OCI-LY3 (cell line): ENCODE measurements around the gene NOL4L.

Experiments
- H2AFZ ChIP-seq: fragments of 200-600, 300-600 bp; shearing (Covaris generic); 2 replicates; pipeline ENCODE4 v1.6.0; 2014; ENCODE audit warnings: antibody characterized with exemption, low read depth, low read length
- H3K27ac ChIP-seq: fragments of 200-600, 300-600 bp; sonication (generic); 2 replicates; pipeline ENCODE4 v1.5.1; 2014; ENCODE audit warnings: mild to moderate bottlenecking, low read length, moderate library complexity, mixed read lengths
- H3K27me3 ChIP-seq: fragments of 200-600, 300-600 bp; sonication (generic); 2 replicates; pipeline ENCODE4 v1.6.1; 2014; ENCODE audit warnings: low read depth, low read length, mixed read lengths
- H3K36me3 ChIP-seq: fragments of 200-600, 300-600 bp; sonication (generic); replicated peaks from 2 replicates; pipeline ENCODE3; 2014; ENCODE audit warnings: low read depth, low read length, mixed read lengths
- H3K4me1 ChIP-seq: fragments of 300-600, 200-600 bp; sonication (generic); 2 replicates; pipeline ENCODE4 v1.6.1; 2014; ENCODE audit warnings: low read length, mixed read lengths
- H3K4me2 ChIP-seq: fragments of 200-600, 300-600 bp; sonication (generic); 2 replicates; pipeline ENCODE4 v1.6.1; 2014; ENCODE audit warnings: low read length, mixed read lengths
- H3K4me3 ChIP-seq: fragments of 300-600, 200-600 bp; sonication (generic); 2 replicates; pipeline ENCODE4 v1.5.1; 2014; ENCODE audit warnings: antibody characterized with exemption, mild to moderate bottlenecking, low read length, moderate library complexity
- H3K79me2 ChIP-seq: fragments of 300-600, 200-600 bp; shearing (Covaris generic); 2 replicates; pipeline ENCODE4 v1.6.1; 2014; ENCODE audit warnings: mild to moderate bottlenecking, low read length, mixed read lengths
- H3K9ac ChIP-seq: fragments of 300-600, 200-600 bp; shearing (Covaris generic); 2 replicates; pipeline ENCODE4 v1.6.0; 2014; ENCODE audit warnings: mild to moderate bottlenecking, low read length, moderate library complexity
- H3K9me3 ChIP-seq: fragments of 200-600, 300-600 bp; shearing (Covaris generic); 2 replicates; pipeline ENCODE4 v1.6.1; 2014; ENCODE audit warnings: low read length, mixed read lengths; ENCODE audit not compliant: insufficient read depth
- H4K20me1 ChIP-seq: fragments of 200-600, 300-600 bp; sonication (generic); 2 replicates; pipeline ENCODE4 v1.6.1; 2016; ENCODE audit warnings: low read length, mixed read lengths; ENCODE audit not compliant: insufficient read depth
- CTCF ChIP-seq: fragments of 200-600, 300-600 bp; sonication (generic); IDR thresholded peaks from 2 replicates; pipeline ENCODE4 v1.5.1; 2014; ENCODE audit warnings: antibody characterized with exemption, low read length, low read depth
- EZH2phosphoT487 ChIP-seq: fragments of 200-600 bp; shearing (Covaris generic); IDR thresholded peaks from 2 replicates; pipeline ENCODE4 v1.6.1; 2018; ENCODE audit warnings: antibody characterized with exemption, mixed run types, low read depth

NOL4L gene

GRCh38 chr20:32436968-32437367, 148.2 kb downstream of the NOL4L start:
- no peak overlapping the region for H3K9ac ChIP-seq
- no peak overlapping the region for H3K4me2 ChIP-seq
- H3K9me3 ChIP-seq: no peaks in the 10 kb centered on the region
- no peak overlapping the region for H3K27ac ChIP-seq
- H3K4me1 ChIP-seq: no peaks in the 10 kb centered on the region
- TF ChIP-seq CTCF (no peak), EZH2phosphoT487 (no peak)
- no peaks in the 10 kb centered on the region for H3K27me3 ChIP-seq
- no peak overlapping the region for H3K4me3 ChIP-seq
- peaks cover 82% of the 10 kb centered on the region for H3K36me3 ChIP-seq
- no peaks in the 10 kb centered on the region for H3K79me2 ChIP-seq
- peaks cover 20% of the 10 kb centered on the region; the same call in 1 of the 2 replicates for H4K20me1 ChIP-seq
- H2AFZ ChIP-seq: no peak overlapping the region

GRCh38 chr20:32436142-32436861, 148.8 kb downstream of the NOL4L start:
- Histone ChIP-seq H3K4me3 (no peak overlapping the region), H3K9me3 (no peaks in the 10 kb centered on the region), H3K79me2 (no peaks in the 10 kb centered on the region), H3K27me3 (no peaks in the 10 kb centered on the region), H3K4me1 (no peaks in the 10 kb centered on the region), H3K27ac (no peak overlapping the region), H4K20me1 (peaks cover 20% of the 10 kb centered on the region; the same call in 1 of the 2 replicates), H2AFZ (no peak overlapping the region), H3K9ac (no peak overlapping the region), H3K36me3 (peaks cover 85% of the 10 kb centered on the region), H3K4me2 (no peak overlapping the region)
- TF ChIP-seq EZH2phosphoT487 (no peak), CTCF (no peak)

- Histone ChIP-seq H3K27me3 (no peaks in the 10 kb centered on the region), H2AFZ (no peak overlapping the region), H3K9me3 (no peaks in the 10 kb centered on the region), H3K27ac (no peak overlapping the region), H3K36me3 (peaks cover 91% of the 10 kb centered on the region), H3K4me2 (no peak overlapping the region), H3K4me3 (no peak overlapping the region), H3K79me2 (no peaks in the 10 kb centered on the region), H3K9ac (no peak overlapping the region), H4K20me1 (peaks cover 16% of the 10 kb centered on the region; the same call in 1 of the 2 replicates), H3K4me1 (no peaks in the 10 kb centered on the region)
- no peak for TF ChIP-seq EZH2phosphoT487
- TF ChIP-seq CTCF: no peak
Observed at GRCh38 chr20:32435449-32436107, 149.6 kb downstream of the NOL4L start.

GRCh38 chr20:32434434-32434833, 150.7 kb downstream of the NOL4L start:
- no peak overlapping the region for H2AFZ ChIP-seq
- TF ChIP-seq CTCF (no peak), EZH2phosphoT487 (no peak)
- H3K9me3 ChIP-seq: no peaks in the 10 kb centered on the region
- H3K27me3 ChIP-seq: no peaks in the 10 kb centered on the region
- no peaks in the 10 kb centered on the region for H3K4me1 ChIP-seq
- no peak overlapping the region for H3K27ac ChIP-seq
- H3K4me2 ChIP-seq: no peak overlapping the region
- H3K79me2 ChIP-seq: no peaks in the 10 kb centered on the region
- peaks cover 13% of the 10 kb centered on the region; the same call in 1 of the 2 replicates for H4K20me1 ChIP-seq
- H3K4me3 ChIP-seq: no peak overlapping the region
- peaks cover 93% of the 10 kb centered on the region for H3K36me3 ChIP-seq
- no peak overlapping the region for H3K9ac ChIP-seq
